Kidney glomerular epithelial cell (primary cell): ENCODE data around the gene ARSB.
"Not testable (repeated sequence)": the region's sequence is repeated elsewhere in the genome, so short reads cannot be mapped to it uniquely, and the experiment has no call there.

Experiments used
- DNase-seq: peaks from one replicate; lab custom pipeline; 2025; lab: John Stamatoyannopoulos, UW

The ARSB gene

GRCh38 chr5:78953092-78953800 is 31.9 kb downstream of the ARSB start:
- no peak for DNase-seq

- no peak for DNase-seq
These were observed 54.4 kb downstream of the ARSB start for GRCh38 chr5:78930721-78931120.

- DNase-seq, result peak; percentile 16
These were observed 55.3 kb downstream of the ARSB start for GRCh38 chr5:78929833-78930232.

GRCh38 chr5:78927657-78928282 is 57.3 kb downstream of the ARSB start:
- DNase-seq, result peak; percentile 94

GRCh38 chr5:78926252-78926651 is 58.9 kb downstream of the ARSB start:
- no peak for DNase-seq

GRCh38 chr5:78925129-78925876 is 59.8 kb downstream of the ARSB start:
- no peak for DNase-seq

GRCh38 chr5:78923622-78923970 is 61.5 kb downstream of the ARSB start:
- DNase-seq, result no peak

- DNase-seq, result no peak
These were observed 62.1 kb downstream of the ARSB start for GRCh38 chr5:78922879-78923621.

GRCh38 chr5:78920604-78921003 is 64.5 kb downstream of the ARSB start:
- DNase-seq, result no peak

- DNase-seq, result no peak
These were observed 65.3 kb downstream of the ARSB start for GRCh38 chr5:78919796-78920195.

GRCh38 chr5:78916044-78916443 is 69.1 kb downstream of the ARSB start:
- no peak for DNase-seq

- no peak for DNase-seq
These were observed 69.9 kb downstream of the ARSB start for GRCh38 chr5:78915170-78915569.

GRCh38 chr5:78912811-78913210 is 72.3 kb downstream of the ARSB start:
- DNase-seq, result no peak

GRCh38 chr5:78912085-78912771 is 72.9 kb downstream of the ARSB start:
- no peak for DNase-seq

GRCh38 chr5:78909224-78909983 is 75.7 kb downstream of the ARSB start:
- DNase-seq, result not testable (repeated sequence)

GRCh38 chr5:78908173-78909061 is 76.7 kb downstream of the ARSB start:
- peak; percentile 30 for DNase-seq

GRCh38 chr5:78907255-78907891 is 77.7 kb downstream of the ARSB start:
- peak; percentile 14 for DNase-seq

GRCh38 chr5:78905084-78905938 is 79.8 kb downstream of the ARSB start:
- no peak for DNase-seq

- DNase-seq, result peak; percentile 16
These were observed 81.2 kb downstream of the ARSB start for GRCh38 chr5:78903861-78904260.
